ENCODE measurements around the gene VPS13D. TPM values are rescaled to one million over a fixed set of nuclear protein-coding genes. Genes with fewer than 3 reads are reported as not detected.

Gene VPS13D
- total RNA-seq, 4 donors from 2014 or later, result 88.1 to 105 (median 97.1) TPM

GRCh38 chr1:12375133-12375829, 145.5 kb downstream of the VPS13D start:
- DNase-seq (ENCODE audit: low spot score), result no peak
- ATAC-seq (ENCODE audit: low FRiP score), result no peak
- TF ChIP-seq CTCF (IDR thresholded peaks at IDR 0.05), result no peak

DNA sequence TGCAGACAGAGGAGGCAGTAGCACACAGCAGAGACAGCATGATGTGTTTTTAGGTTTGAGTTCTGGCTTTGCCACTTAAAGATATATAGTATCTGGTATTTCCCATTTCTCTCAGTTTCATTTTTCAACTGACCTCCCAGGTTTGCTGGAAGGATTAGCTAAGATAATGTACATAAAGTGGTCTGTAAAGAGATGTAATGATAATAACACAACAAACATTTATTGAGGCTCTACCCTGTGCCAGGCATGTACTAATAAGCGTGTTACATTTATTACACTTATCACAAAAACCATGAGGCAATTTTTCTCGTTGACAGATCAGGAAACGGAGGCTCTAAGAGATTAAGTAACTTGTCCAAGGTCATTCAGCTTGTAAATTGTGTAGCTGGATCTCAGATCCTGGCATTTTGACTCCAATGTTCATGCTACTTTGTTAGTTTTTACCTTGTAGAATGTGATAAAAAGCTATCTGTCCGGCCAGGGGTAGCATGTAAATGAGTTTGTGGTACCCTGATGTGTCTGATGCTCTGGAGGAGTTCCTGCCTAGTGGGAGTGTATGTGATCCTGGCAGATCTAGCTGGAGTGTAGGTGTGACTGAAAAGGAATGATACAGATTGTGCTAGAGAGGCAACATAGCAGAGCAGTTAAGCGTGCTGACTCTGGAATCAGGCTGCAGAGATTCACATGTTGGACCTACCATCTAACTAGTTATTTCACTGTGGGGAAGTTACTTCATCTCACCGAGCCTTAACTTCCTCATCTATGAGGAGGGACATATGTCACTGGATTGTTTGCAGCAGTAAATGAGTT, 146.6 kb downstream of the VPS13D start:
- no peak for TF ChIP-seq CTCF (IDR thresholded peaks at IDR 0.05)
- ATAC-seq (ENCODE audit: low FRiP score) (peak; percentile 50), DNase-seq (ENCODE audit: low spot score) (no peak)

GRCh38 chr1:12380326-12381249, 150.8 kb downstream of the VPS13D start:
- no peak for ATAC-seq (ENCODE audit: low FRiP score)
- no peak for DNase-seq (ENCODE audit: low spot score)
- TF ChIP-seq CTCF (IDR thresholded peaks at IDR 0.05), result no peak

DNA sequence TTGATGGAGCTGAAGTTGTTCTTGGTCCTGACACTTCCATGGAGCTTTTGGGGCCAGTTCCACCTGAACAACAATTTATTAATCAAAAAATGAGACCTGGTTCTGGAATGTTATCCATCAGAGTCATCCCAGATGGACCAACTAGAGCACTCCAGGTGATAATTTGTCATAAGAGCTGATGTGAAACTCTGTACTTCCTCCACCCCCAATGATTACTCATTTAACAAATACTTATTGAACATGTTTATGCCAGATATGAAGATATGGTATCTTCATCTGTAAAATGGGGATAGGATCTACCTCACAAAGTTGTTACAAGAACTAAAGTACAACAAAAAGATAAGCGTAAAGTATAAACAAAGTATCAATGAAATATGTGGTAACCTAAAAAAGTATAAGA, 153.2 kb downstream of the VPS13D start:
- DNase-seq (ENCODE audit: low spot score) (no peak), ATAC-seq (ENCODE audit: low FRiP score) (no peak)
- no peak for TF ChIP-seq CTCF (IDR thresholded peaks at IDR 0.05)

DNA sequence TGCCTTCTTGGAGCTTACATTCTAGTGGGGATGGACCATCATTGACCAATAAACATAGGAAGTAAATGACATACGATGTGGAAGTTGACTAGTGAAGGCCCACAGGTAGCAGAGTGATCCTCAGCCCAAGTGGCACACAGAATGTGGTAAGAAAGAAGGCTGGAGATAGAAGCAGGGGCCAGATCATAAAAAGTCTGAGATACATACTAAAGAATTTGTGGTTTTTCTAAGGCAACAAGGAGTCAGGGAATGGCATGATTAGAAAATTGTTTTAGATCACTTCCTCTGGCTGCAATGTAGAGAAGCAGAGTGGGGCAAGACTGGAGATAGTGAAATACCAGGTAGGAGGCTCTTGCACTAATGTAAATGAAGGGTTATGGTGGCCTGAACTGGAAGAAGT, 154.0 kb downstream of the VPS13D start:
- no peak for TF ChIP-seq CTCF (IDR thresholded peaks at IDR 0.05)
- ATAC-seq (ENCODE audit: low FRiP score), result no peak

DNA sequence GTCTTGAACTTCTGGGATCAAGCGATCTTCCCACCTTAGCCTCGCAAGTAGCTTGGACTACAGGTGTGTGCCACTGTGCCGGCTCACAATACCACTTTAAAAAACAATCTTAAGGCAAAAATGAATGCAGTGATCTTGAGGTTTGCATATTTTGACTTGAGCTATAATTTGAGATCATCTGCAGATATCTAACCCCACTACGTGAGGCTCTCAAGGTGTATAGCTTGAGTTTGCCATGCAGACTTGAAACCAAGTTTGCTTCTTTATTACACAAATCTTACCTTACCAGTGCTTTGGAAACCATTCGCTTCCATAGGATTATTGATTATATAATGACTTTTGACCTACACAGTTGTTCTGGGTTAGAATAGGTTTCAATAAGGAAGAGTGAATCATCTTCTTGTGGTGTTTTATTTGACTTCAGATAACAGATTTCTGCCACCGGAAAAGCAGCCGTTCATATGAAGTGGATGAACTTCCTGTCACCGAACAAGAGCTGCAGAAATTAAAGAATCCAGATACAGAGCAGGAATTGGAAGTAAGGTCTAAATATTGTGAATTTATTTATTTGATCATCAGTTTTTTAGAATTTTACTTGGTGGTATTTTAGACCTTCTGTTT, 155.1 kb downstream of the VPS13D start:
- DNase-seq (ENCODE audit: low spot score) (no peak), ATAC-seq (ENCODE audit: low FRiP score) (no peak)
- TF ChIP-seq CTCF (IDR thresholded peaks at IDR 0.05), result no peak

More for the DNA sequence above, 154.0 kb downstream of the VPS13D start:
- DNase-seq (ENCODE audit: low spot score), result no peak

Data from omental fat pad (tissue), 4 donors.